ENCODE measurements around the gene MROH2A. TPM values are rescaled to one million over a fixed set of nuclear protein-coding genes. Genes with fewer than 3 reads are reported as not detected.

Gene MROH2A
- polyA plus RNA-seq, 3 donors from 2014 or later = not detected

DNA sequence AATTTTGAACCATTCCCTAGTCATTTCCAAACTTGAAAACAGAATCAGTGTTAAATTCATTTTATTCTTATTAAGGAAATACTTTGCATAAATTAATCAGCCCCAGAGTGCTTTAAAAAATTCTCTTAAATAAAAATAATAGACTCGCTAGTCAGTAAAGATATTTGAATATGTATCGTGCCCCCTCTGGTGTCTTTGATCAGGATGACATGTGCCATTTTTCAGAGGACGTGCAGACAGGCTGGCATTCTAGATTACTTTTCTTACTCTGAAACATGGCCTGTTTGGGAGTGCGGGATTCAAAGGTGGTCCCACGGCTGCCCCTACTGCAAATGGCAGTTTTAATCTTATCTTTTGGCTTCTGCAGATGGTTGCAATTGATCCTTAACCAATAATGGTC, 5.5 kb upstream of the MROH2A start:
- H3K27ac Mint-ChIP-seq = no peak overlapping the region
- peaks cover 0 to 8% (median 0%) of the 10 kb centered on the region in 6 donors for H3K9me3 Mint-ChIP-seq
- no peak overlapping the region for H3K4me3 Mint-ChIP-seq
- DNase-seq = no peak
- peaks cover 0 to 12% (median 8%) of the 10 kb centered on the region in 3 donors for H3K27me3 Mint-ChIP-seq (ENCODE audit: low read depth in 3 of 3)
- no peaks in the 10 kb centered on the region for H3K4me1 Mint-ChIP-seq
- H3K36me3 Mint-ChIP-seq = peaks cover 0 to 4% (median 0%) of the 10 kb centered on the region in 3 donors

- Mint-ChIP-seq H3K27me3 (ENCODE audit: low read depth in 3 of 3) (peaks cover 3 to 20% (median 8%) of the 10 kb centered on the region in 3 donors), H3K4me1 (no peaks in the 10 kb centered on the region), H3K9me3 (peaks cover 0 to 8% (median 0%) of the 10 kb centered on the region in 6 donors)
Measured at GRCh38 chr2:233773854-233774253, 4.3 kb upstream of the MROH2A start.

GRCh38 chr2:233775414-233775813, 2.7 kb upstream of the MROH2A start:
- Mint-ChIP-seq H3K9me3 (peaks cover 0 to 8% (median 0%) of the 10 kb centered on the region in 6 donors), H3K4me3 (no peak overlapping the region), H3K4me1 (no peaks in the 10 kb centered on the region), H3K27me3 (ENCODE audit: low read depth in 3 of 3) (peaks cover 3 to 18% (median 9%) of the 10 kb centered on the region in 3 donors), H3K36me3 (peaks cover 0 to 4% (median 0%) of the 10 kb centered on the region in 3 donors), H3K27ac (no peak overlapping the region)
- DNase-seq = no peak

More at GRCh38 chr2:233773854-233774253, 4.3 kb upstream of the MROH2A start:
- H3K27ac Mint-ChIP-seq = no peak overlapping the region
- H3K36me3 Mint-ChIP-seq = peaks cover 0 to 4% (median 0%) of the 10 kb centered on the region in 3 donors
- no peak overlapping the region for H3K4me3 Mint-ChIP-seq
- no peak for DNase-seq

DNA sequence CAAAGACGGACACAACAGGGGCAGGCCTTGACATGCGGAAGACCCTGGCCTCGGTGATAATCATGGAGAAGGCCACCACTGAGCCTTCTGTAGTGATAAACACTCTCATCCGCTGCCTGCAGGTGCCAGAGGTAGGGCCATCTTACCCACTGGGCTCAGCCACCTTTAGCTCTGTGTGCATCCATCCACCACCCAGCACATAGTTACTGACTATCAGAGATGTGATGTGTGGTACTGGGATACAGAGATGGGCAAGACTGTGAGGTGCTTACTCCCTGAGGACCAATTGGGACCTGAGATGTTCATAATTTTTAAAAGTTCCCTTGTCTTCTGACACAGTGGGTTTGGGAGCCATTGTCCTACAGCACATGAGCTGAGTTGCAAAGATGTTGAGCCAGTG, 1.6 kb downstream of the MROH2A start:
- Mint-ChIP-seq H3K27ac (no peak overlapping the region), H3K9me3 (peaks cover 0 to 8% (median 0%) of the 10 kb centered on the region in 6 donors), H3K27me3 (ENCODE audit: low read depth in 3 of 3) (peaks cover 3 to 18% (median 3%) of the 10 kb centered on the region in 3 donors), H3K36me3 (peaks cover 0 to 4% (median 0%) of the 10 kb centered on the region in 3 donors), H3K4me1 (no peaks in the 10 kb centered on the region), H3K4me3 (no peak overlapping the region)
- no peak for DNase-seq

DNA sequence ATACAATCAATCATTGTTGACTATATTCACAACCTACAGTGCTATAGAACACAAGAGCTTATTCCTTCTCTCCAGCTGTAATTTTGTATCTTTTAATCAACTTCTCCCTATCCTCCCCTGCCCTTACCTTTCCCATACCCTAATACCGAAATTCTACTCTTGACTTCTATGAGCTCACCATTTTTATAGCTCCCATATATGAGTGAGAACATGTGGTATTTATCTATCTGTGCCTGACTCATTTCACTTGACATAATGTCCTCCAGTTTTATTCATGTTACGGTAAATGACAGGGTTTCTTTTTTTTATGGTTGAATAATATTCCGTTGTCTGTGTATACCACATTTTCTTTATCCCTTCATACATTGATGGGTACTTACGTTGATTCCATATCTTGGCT, 2.6 kb downstream of the MROH2A start:
- peaks cover 0 to 3% (median 0%) of the 10 kb centered on the region in 6 donors for H3K9me3 Mint-ChIP-seq
- H3K4me1 Mint-ChIP-seq = no peaks in the 10 kb centered on the region
- H3K36me3 Mint-ChIP-seq = peaks cover 0 to 2% (median 0%) of the 10 kb centered on the region in 3 donors
- H3K27ac Mint-ChIP-seq = no peak overlapping the region
- H3K27me3 Mint-ChIP-seq (ENCODE audit: low read depth in 3 of 3) = peaks cover 1 to 16% (median 3%) of the 10 kb centered on the region in 3 donors
- DNase-seq = no peak
- no peak overlapping the region for H3K4me3 Mint-ChIP-seq

DNA sequence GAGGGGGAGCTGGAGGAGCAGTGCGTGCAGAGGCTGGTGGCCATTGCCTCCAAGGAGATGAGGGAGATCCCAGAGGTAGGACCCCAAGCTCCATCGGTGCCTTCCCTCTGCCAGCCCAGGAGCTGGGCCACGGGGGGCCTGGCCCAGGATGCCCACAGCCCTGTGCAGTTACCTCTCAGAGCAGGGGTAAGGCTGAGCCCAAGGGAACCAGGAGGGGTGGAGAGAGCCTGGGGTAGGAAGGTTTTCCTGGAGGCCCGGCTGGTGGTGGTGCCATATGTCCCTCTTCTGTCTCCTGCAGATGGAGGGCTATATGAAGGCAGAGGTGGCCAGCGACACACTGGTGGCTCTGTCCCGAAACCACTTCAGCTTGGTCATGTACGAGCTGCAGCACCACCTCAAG, 11.4 kb downstream of the MROH2A start:
- Mint-ChIP-seq H3K36me3 (no peaks in the 10 kb centered on the region), H3K27me3 (ENCODE audit: low read depth in 3 of 3) (peaks cover 0 to 7% (median 2%) of the 10 kb centered on the region in 3 donors), H3K9me3 (no peaks in the 10 kb centered on the region), H3K27ac (no peak overlapping the region), H3K4me1 (no peaks in the 10 kb centered on the region), H3K4me3 (no peak overlapping the region)
- no peak for DNase-seq

DNA sequence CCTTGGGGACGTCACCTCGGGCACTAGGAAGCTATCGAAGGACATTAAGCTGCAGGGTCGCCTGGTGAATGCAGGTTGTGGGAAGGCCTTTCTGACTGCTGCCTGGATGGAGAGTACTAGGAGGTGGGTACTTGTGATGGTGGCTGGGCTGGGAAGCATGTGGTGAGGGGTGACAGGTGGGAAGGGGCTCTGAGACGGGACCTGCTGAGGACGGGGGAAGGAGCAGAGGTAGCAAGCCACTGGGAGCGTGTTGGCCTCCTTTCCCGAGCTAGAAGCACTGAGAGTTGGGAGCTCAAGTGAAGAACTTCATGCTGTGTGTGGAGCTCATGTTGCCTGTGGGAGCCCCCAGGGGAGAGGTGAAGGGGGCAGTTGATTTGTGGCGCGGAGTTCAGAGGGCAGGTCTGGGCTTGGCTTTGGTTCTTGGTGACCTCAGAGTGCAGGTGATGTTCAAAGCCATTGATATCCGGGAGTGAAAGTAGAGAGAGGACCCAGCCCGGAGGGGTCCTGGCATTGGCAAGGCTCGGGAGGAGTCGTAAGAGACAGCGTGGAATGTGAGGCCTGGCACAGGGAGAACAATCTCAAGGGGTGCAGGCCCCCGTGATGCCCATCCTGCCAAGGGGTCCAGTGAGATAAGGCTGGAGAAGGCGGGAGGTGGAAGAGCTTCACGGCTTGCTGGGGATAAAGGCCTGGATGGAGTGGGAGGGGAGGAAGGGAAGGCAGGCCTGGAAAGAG, 13.2 kb downstream of the MROH2A start:
- no peaks in the 10 kb centered on the region for H3K36me3 Mint-ChIP-seq
- H3K4me1 Mint-ChIP-seq = no peaks in the 10 kb centered on the region
- H3K27me3 Mint-ChIP-seq (ENCODE audit: low read depth in 3 of 3) = peaks cover 0 to 3% (median 2%) of the 10 kb centered on the region in 3 donors
- no peak overlapping the region for H3K4me3 Mint-ChIP-seq
- DNase-seq = no peak
- no peak overlapping the region for H3K27ac Mint-ChIP-seq
- no peaks in the 10 kb centered on the region for H3K9me3 Mint-ChIP-seq

DNA sequence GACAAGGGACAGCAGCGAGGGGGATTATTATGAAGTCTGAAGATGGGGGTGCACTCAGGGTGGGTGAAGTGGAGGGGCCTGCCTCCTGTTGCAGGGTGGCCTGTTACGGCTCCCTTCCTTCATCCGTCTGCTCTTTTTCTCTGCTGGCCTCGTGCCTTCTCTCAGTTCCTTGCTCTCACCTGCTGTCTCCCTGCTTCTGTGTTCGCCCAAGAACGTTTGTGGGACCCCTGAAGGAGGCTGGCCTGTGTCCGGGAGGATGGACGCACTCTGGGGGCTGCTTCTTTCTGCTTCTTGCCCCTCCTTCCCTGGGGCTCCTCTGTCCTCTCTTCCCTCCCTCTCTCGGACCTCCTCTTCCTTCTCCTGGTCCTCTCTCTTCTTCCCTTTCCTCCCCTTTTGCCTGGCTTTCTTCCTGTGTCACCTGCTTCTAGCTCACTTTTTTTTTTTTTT, 13.8 kb downstream of the MROH2A start:
- no peak for DNase-seq
- no peaks in the 10 kb centered on the region for H3K36me3 Mint-ChIP-seq
- H3K4me1 Mint-ChIP-seq = no peaks in the 10 kb centered on the region
- no peaks in the 10 kb centered on the region for H3K9me3 Mint-ChIP-seq
- no peak overlapping the region for H3K4me3 Mint-ChIP-seq
- peaks cover 0 to 2% (median 2%) of the 10 kb centered on the region in 3 donors for H3K27me3 Mint-ChIP-seq (ENCODE audit: low read depth in 3 of 3)
- H3K27ac Mint-ChIP-seq = no peak overlapping the region

DNA sequence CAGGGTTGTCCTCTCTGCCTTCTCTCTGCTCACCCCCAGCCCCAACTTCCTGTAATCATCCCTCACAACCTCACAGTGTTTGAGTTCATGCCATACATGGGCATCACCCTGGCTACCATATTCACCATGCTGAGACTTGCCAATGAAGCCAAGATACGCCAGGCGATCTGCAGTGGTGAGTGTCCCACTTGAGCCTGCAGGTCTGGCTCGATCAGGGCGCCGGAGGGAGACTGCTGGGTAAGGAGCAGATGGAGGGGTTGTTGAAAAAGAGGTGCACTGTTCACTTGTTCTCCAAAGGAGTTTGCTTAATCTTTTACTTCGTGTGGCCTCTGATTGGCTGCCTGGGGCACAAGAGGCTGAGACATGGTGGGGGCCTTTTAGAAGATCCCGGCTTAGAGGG, 14.6 kb downstream of the MROH2A start:
- no peak overlapping the region for H3K4me3 Mint-ChIP-seq
- H3K27ac Mint-ChIP-seq = no peak overlapping the region
- H3K36me3 Mint-ChIP-seq = no peaks in the 10 kb centered on the region
- H3K9me3 Mint-ChIP-seq = no peaks in the 10 kb centered on the region
- DNase-seq = no peak
- no peaks in the 10 kb centered on the region for H3K4me1 Mint-ChIP-seq
- H3K27me3 Mint-ChIP-seq (ENCODE audit: low read depth in 3 of 3) = peaks cover 0 to 2% (median 2%) of the 10 kb centered on the region in 3 donors

- H3K36me3 Mint-ChIP-seq = no peaks in the 10 kb centered on the region
- H3K4me3 Mint-ChIP-seq = no peak overlapping the region
- DNase-seq = no peak
- H3K27ac Mint-ChIP-seq = no peak overlapping the region
- no peaks in the 10 kb centered on the region for H3K9me3 Mint-ChIP-seq
- H3K27me3 Mint-ChIP-seq (ENCODE audit: low read depth in 3 of 3) = peaks cover 0 to 2% (median 2%) of the 10 kb centered on the region in 3 donors
- no peaks in the 10 kb centered on the region for H3K4me1 Mint-ChIP-seq
Measured at GRCh38 chr2:233793465-233794127, 15.5 kb downstream of the MROH2A start.

GRCh38 chr2:233794128-233794658, 16.1 kb downstream of the MROH2A start:
- Mint-ChIP-seq H3K4me3 (no peak overlapping the region), H3K9me3 (no peaks in the 10 kb centered on the region), H3K4me1 (no peaks in the 10 kb centered on the region), H3K36me3 (no peaks in the 10 kb centered on the region), H3K27me3 (ENCODE audit: low read depth in 3 of 3) (peaks cover 0 to 3% (median 2%) of the 10 kb centered on the region in 3 donors), H3K27ac (no peak overlapping the region)
- no peak for DNase-seq

- peaks cover 0 to 6% (median 2%) of the 10 kb centered on the region in 3 donors for H3K27me3 Mint-ChIP-seq (ENCODE audit: low read depth in 3 of 3)
- H3K4me1 Mint-ChIP-seq = no peaks in the 10 kb centered on the region
- no peak overlapping the region for H3K4me3 Mint-ChIP-seq
- H3K36me3 Mint-ChIP-seq = no peaks in the 10 kb centered on the region
- no peaks in the 10 kb centered on the region for H3K9me3 Mint-ChIP-seq
- DNase-seq = no peak
- H3K27ac Mint-ChIP-seq = no peak overlapping the region
Measured at GRCh38 chr2:233795735-233796171, 17.6 kb downstream of the MROH2A start.

DNA sequence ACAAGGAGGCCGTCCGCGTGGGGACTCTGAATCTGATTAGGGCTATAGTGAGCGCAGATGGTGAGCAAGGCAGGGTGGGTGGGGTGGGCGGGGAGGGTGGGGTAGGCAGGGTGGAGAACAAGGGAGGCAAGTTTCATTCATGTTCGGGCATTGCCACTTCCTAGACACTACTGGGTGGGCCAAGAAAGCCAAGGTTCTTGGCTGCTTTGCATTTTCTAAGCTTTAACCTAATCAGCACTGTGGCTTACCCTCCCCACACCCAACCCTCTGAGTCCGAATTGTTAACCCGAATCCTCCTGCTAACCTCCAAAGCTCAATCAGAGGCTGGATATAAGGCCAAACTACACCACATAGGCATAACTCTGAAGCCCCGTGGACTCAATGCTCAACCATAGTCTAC, 18.1 kb downstream of the MROH2A start:
- H3K27me3 Mint-ChIP-seq (ENCODE audit: low read depth in 3 of 3) = peaks cover 0 to 6% (median 2%) of the 10 kb centered on the region in 3 donors
- no peaks in the 10 kb centered on the region for H3K36me3 Mint-ChIP-seq
- H3K4me3 Mint-ChIP-seq = no peak overlapping the region
- H3K27ac Mint-ChIP-seq = no peak overlapping the region
- DNase-seq = no peak
- H3K4me1 Mint-ChIP-seq = no peaks in the 10 kb centered on the region
- H3K9me3 Mint-ChIP-seq = no peaks in the 10 kb centered on the region
